RWPE1 (cell line): ENCODE results near the gene DACT3.

Experiments used
- CTCF ChIA-PET: fragments of 350-600 bp; sonication (Branson Sonifier 250); formaldehyde crosslinking; extraction: SDS; loops from one replicate; lab custom pipeline; 2021; lab: Yijun Ruan, JAX
- POLR2A ChIA-PET: fragments of 400-600 bp; formaldehyde crosslinking; extraction: SDS; loops from one replicate; lab custom pipeline; 2020; ENCODE audit warnings: antibody characterized with exemption; ENCODE audit not compliant: low non-redundant PET; lab: Yijun Ruan, JAX
- DNase-seq: peaks from one replicate; pipeline ENCODE4 v3.0.0; 2012; ENCODE audit warnings: low spot score
- H3K27ac ChIP-seq: fragments of 450-650 bp; 2 replicates; pipeline ENCODE4 v1.5.1; 2017
- TF ChIP-seq, protein P1 (sequence below): fragments of 450-650 bp; conservative IDR thresholded peaks from 2 replicates; pipeline ENCODE4 v1.5.1; 2017; ENCODE audit warnings: low read depth, mild to moderate bottlenecking

DACT3 gene

GRCh38 chr19:46610851-46611770 is 49.9 kb downstream of the DACT3 start:
- POLR2A ChIA-PET = no interaction called here
- no peak for DNase-seq
- CTCF ChIA-PET = interaction anchor here (0.5 to 2.5 kb wide), 6 partner anchors 20 to 1490 kb away, joined by 3 to 15 read pairs (median 4); partner anchors contain the start of gene DACT3

GRCh38 chr19:46610413-46610775 is 50.6 kb downstream of the DACT3 start:
- H3K27ac ChIP-seq = peak overlapping the region; percentile 17
- POLR2A ChIA-PET = no interaction called here
- no peak for DNase-seq

More at GRCh38 chr19:46610851-46611770, 49.9 kb downstream of the DACT3 start:
- H3K27ac ChIP-seq = peak overlapping the region; percentile 17
- TF ChIP-seq, protein P1, sequence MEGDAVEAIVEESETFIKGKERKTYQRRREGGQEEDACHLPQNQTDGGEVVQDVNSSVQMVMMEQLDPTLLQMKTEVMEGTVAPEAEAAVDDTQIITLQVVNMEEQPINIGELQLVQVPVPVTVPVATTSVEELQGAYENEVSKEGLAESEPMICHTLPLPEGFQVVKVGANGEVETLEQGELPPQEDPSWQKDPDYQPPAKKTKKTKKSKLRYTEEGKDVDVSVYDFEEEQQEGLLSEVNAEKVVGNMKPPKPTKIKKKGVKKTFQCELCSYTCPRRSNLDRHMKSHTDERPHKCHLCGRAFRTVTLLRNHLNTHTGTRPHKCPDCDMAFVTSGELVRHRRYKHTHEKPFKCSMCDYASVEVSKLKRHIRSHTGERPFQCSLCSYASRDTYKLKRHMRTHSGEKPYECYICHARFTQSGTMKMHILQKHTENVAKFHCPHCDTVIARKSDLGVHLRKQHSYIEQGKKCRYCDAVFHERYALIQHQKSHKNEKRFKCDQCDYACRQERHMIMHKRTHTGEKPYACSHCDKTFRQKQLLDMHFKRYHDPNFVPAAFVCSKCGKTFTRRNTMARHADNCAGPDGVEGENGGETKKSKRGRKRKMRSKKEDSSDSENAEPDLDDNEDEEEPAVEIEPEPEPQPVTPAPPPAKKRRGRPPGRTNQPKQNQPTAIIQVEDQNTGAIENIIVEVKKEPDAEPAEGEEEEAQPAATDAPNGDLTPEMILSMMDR = no peak

DNA sequence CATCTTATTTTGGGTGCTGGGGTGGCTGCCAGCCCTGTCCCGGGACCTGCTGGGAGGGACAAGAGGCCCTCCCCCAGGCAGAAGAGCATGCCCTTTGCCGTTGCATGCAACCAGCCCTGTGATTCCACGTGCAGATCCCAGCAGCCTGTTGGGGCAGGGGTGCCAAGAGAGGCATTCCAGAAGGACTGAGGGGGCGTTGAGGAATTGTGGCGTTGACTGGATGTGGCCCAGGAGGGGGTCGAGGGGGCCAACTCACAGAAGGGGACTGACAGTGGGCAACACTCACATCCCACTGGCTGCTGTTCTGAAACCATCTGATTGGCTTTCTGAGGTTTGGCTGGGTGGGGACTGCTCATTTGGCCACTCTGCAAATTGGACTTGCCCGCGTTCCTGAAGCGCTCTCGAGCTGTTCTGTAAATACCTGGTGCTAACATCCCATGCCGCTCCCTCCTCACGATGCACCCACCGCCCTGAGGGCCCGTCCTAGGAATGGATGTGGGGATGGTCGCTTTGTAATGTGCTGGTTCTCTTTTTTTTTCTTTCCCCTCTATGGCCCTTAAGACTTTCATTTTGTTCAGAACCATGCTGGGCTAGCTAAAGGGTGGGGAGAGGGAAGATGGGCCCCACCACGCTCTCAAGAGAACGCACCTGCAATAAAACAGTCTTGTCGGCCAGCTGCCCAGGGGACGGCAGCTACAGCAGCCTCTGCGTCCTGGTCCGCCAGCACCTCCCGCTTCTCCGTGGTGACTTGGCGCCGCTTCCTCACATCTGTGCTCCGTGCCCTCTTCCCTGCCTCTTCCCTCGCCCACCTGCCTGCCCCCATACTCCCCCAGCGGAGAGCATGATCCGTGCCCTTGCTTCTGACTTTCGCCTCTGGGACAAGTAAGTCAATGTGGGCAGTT is 51.2 kb downstream of the DACT3 start:
- ChIA-PET POLR2A (no interaction called here), CTCF (interaction anchor here (0.7 to 1.3 kb wide), 2 partner anchors 53 to 81 kb away, joined by 3 to 5 read pairs; no protein-coding TSS in a partner anchor)
- H3K27ac ChIP-seq = peak overlapping the region; percentile 17
- no peak for DNase-seq
- TF ChIP-seq, protein P1 = no peak

More at GRCh38 chr19:46610413-46610775, 50.6 kb downstream of the DACT3 start:
- CTCF ChIA-PET = interaction anchor here (0.6 to 1.5 kb wide), 5 partner anchors 21 to 1490 kb away, joined by 3 to 5 read pairs (median 4); no protein-coding TSS in a partner anchor
- TF ChIP-seq, protein P1 = no peak

DNA sequence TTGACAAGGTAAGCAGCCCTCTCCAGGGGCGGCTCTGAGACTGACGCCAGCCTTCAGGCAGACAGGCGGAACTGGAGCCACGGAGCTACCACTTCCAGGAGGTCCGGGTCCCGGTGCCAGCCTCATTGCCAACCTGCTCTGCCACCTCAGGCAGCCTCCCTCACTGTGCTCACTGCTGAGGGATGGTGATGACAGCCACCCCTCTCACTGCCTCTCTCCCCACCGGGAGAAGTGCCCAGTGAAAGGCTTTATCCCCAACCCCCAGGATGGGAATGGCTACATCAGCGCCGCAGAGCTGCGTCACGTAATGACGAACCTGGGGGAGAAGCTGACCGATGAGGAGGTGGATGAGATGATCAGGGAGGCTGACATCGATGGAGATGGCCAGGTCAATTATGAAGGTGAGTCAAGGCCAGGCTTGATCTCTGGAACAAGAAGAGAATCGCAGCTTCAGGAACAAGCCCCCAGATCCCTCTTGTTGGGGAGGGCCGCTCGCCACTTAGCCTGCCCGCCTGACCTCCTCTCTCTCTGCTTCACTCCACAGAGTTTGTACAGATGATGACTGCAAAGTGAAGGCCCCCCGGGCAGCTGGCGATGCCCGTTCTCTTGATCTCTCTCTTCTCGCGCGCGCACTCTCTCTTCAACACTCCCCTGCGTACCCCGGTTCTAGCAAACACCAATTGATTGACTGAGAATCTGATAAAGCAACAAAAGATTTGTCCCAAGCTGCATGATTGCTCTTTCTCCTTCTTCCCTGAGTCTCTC is 52.2 kb downstream of the DACT3 start:
- POLR2A ChIA-PET = interaction anchor here (0.6 kb wide), 1 partner anchor 9 kb away, joined by 3 read pairs; no protein-coding TSS in a partner anchor
- TF ChIP-seq, protein P1 = no peak
- no peak for DNase-seq
- CTCF ChIA-PET = no interaction called here
- peak overlapping the region; percentile 17; the same call in 1 of the 2 replicates for H3K27ac ChIP-seq

DNA sequence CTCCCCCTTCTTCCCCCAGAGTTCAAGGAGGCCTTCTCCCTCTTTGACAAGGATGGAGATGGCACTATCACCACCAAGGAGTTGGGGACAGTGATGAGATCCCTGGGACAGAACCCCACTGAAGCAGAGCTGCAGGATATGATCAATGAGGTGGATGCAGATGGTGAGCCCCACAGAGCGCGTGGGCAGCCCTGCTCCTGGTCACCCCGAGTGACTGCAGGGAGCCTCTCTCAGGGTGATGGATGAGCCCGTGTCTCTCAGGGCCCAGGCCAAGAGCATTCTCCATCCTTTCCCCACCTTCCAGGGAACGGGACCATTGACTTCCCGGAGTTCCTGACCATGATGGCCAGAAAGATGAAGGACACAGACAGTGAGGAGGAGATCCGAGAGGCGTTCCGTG is 52.8 kb downstream of the DACT3 start:
- no peak overlapping the region for H3K27ac ChIP-seq
- POLR2A ChIA-PET = interaction anchor here (0.6 kb wide), 1 partner anchor 8 kb away, joined by 3 read pairs; no protein-coding TSS in a partner anchor
- CTCF ChIA-PET = no interaction called here
- TF ChIP-seq, protein P1 = no peak
- DNase-seq = no peak
